K562 (cell line): Measurements from ENCODE around the gene MALRD1. TPM values are rescaled to one million over a fixed set of nuclear protein-coding genes. Genes with fewer than 3 reads are reported as not detected.

Experiments
- ATAC-seq: fragments of 200-7000 bp; cut with Tn5 transposase; 3 replicates; pipeline ENCODE4 v1.9.1; 2020; ENCODE audit warnings: moderate library complexity
- BruUV-seq: library from RNA; stranded (reverse); fragments of 400-500 nt; replicated peaks from 2 replicates; lab custom pipeline; 2021; lab: Mats Ljungman, UMichigan
- CTCF ChIA-PET: fragments of 300-600 bp; formaldehyde crosslinking; extraction: SDS; loops from one replicate; lab custom pipeline; 2021; ENCODE audit warnings: low intra/inter-chr PET ratio; lab: Yijun Ruan, JAX
- POLR2A ChIA-PET: fragments of 300-600, 350-650 bp; sonication (Branson Sonifier 250); formaldehyde crosslinking; extraction: SDS; loops from one replicate; lab custom pipeline; 2021; ENCODE audit warnings: antibody characterized with exemption, inconsistent platforms; lab: Yijun Ruan, JAX
- DNase-seq, 4 experiments: peaks; one replicate each; pipeline versions ENCODE4 v3.0.0 to v3.0.0-alpha.2; 2011 to 2018; ENCODE audit warnings: low spot score in 3 of 4, mixed read lengths in 3 of 4; ENCODE audit errors: extremely low read depth in 1 of 4
- FAIRE-seq: peaks from 2 replicates; lab custom pipeline; 2011; peaks lifted over from hg19 to GRCh38; lab: Jason Lieb, UNC
- H2AFZ ChIP-seq: 2 replicates; pipeline ENCODE4 v1.6.0; 2011; ENCODE audit warnings: low read depth, low read length, control low read depth, inconsistent platforms
- H3K27ac ChIP-seq: fragments of 200-600 bp; 3 replicates; pipeline ENCODE4 v1.8.0; 2011; ENCODE audit warnings: low read depth, mild to moderate bottlenecking, control low read depth, inconsistent platforms, low read length, moderate library complexity, mixed read lengths; ENCODE audit errors: extremely low read depth
- H3K27me3 ChIP-seq, 2 experiments: fragments of 300-600 bp in 1 of 2; 2 replicates in 1 of 2; 3 replicates in 1 of 2; pipeline versions ENCODE4 v1.6.0 to v1.8.0; 2011; ENCODE audit warnings: inconsistent platforms in 2 of 2, low read length in 2 of 2, mild to moderate bottlenecking in 1 of 2, mixed read lengths in 1 of 2, moderate library complexity in 1 of 2; ENCODE audit not compliant: control insufficient read depth in 2 of 2, insufficient read depth in 2 of 2
- H3K36me3 ChIP-seq: fragments of 300-600 bp; 3 replicates; pipeline ENCODE4 v1.8.0; 2011; ENCODE audit warnings: mild to moderate bottlenecking, low read length, inconsistent platforms; ENCODE audit not compliant: control insufficient read depth, insufficient read depth
- H3K4me1 ChIP-seq, 2 experiments: fragments of 200-600 bp in 1 of 2; replicated peaks in 1 of 2; 2 replicates in 1 of 2; 3 replicates in 1 of 2; pipeline versions ENCODE4 v1.5.1 to v1.8.0; 2011; ENCODE audit warnings: inconsistent platforms in 2 of 2, low read length in 2 of 2, mild to moderate bottlenecking in 1 of 2, mixed read lengths in 1 of 2, moderate library complexity in 1 of 2; ENCODE audit not compliant: control insufficient read depth in 2 of 2, insufficient read depth in 2 of 2
- H3K4me2 ChIP-seq: 2 replicates; pipeline ENCODE4 v1.6.1; 2011; ENCODE audit warnings: low read length, control low read depth, inconsistent platforms, mixed read lengths; ENCODE audit not compliant: insufficient read depth
- H3K4me3 ChIP-seq: fragments of 200-600 bp; sonication (generic), shearing (Covaris generic); 2 replicates; pipeline ENCODE4 v1.5.1; 2016; ENCODE audit warnings: control low read depth, inconsistent platforms
- H3K79me2 ChIP-seq: fragments of 200-600 bp; 3 replicates; pipeline ENCODE4 v1.8.0; 2011; ENCODE audit warnings: low read length, inconsistent platforms; ENCODE audit not compliant: control insufficient read depth, insufficient read depth
- H3K9ac ChIP-seq, 2 experiments: 2 replicates each; pipeline versions ENCODE4 v1.6.0 to v1.6.1; 2011; ENCODE audit warnings: low read depth in 2 of 2, low read length in 2 of 2, control low read depth in 1 of 2, inconsistent platforms in 1 of 2, mild to moderate bottlenecking in 1 of 2, mixed read lengths in 1 of 2; ENCODE audit not compliant: insufficient read depth in 1 of 2
- H3K9me1 ChIP-seq: one replicate; pipeline ENCODE4 v1.6.0; 2011; ENCODE audit warnings: inconsistent platforms, mild to moderate bottlenecking, low read length, moderate library complexity; ENCODE audit not compliant: control insufficient read depth, insufficient read depth
- H3K9me3 ChIP-seq: replicated peaks from 2 replicates; pipeline ENCODE4 v1.5.1; 2011; ENCODE audit warnings: low read depth, low read length, inconsistent platforms; ENCODE audit not compliant: control insufficient read depth, insufficient read depth
- H4K20me1 ChIP-seq: replicated peaks from 2 replicates; pipeline ENCODE4 v1.6.1; 2011; ENCODE audit warnings: low read length, inconsistent platforms, mixed read lengths; ENCODE audit not compliant: control insufficient read depth, insufficient read depth
- ARNT ChIP-seq, 2 experiments: fragments of 450-650 bp; IDR thresholded peaks; 2 replicates each; pipeline ENCODE4 v1.6.1; 2016; ENCODE audit warnings: mild to moderate bottlenecking in 1 of 2
- CEBPB ChIP-seq: fragments of 450-650 bp; IDR thresholded peaks from 2 replicates; pipeline ENCODE4 v1.6.1; 2016; ENCODE audit warnings: missing genetic modification characterization, missing compliant biosample characterization
- CEBPG ChIP-seq, 3 experiments: fragments of 200-800 bp in 1 of 3; sonication (Bioruptor generic) in 1 of 3; sonication (generic) in 1 of 3; formaldehyde crosslinking in 1 of 3; IDR thresholded peaks in 2 of 3; conservative IDR thresholded peaks in 1 of 3; 2 replicates each; pipeline versions ENCODE4 v1.6.1 to v1.8.0; 2016 to 2022; ENCODE audit warnings: missing compliant biosample characterization in 2 of 3, missing genetic modification characterization in 2 of 3, mild to moderate bottlenecking in 1 of 3, missing genetic modification reagents in 1 of 3
- HSF4 ChIP-seq: fragments of 250-450 bp; sonication (Bioruptor Pico); IDR thresholded peaks from 2 replicates; pipeline ENCODE4 v2.1.2; 2022; ENCODE audit warnings: mild to moderate bottlenecking, moderate library complexity, borderline replicate concordance
- MIER1 ChIP-seq: fragments of 450-650 bp; IDR thresholded peaks from 2 replicates; pipeline ENCODE4 v1.6.1; 2016; ENCODE audit warnings: antibody characterized with exemption, mild to moderate bottlenecking, low read depth
- RHOXF2B ChIP-seq: fragments of 250-450 bp; sonication (Bioruptor Pico); conservative IDR thresholded peaks from 2 replicates; pipeline ENCODE4 v1.5.1; 2021
- TBP ChIP-seq: optimal IDR thresholded peaks from 2 replicates; pipeline ENCODE3; 2011; ENCODE audit warnings: low read depth, low read length, improper control_type of control experiment
- TCF7L2 ChIP-seq: fragments of 150-350 bp; IDR thresholded peaks from 2 replicates; pipeline ENCODE4 v1.6.1; 2016; ENCODE audit warnings: low read depth, mild to moderate bottlenecking, low read length, moderate library complexity
- ZNF280A ChIP-seq: fragments of 450-650 bp; IDR thresholded peaks from 2 replicates; pipeline ENCODE4 v1.6.1; 2018; ENCODE audit warnings: mild to moderate bottlenecking, low read depth; ENCODE audit not compliant: partially characterized antibody
- ZNF507 ChIP-seq: conservative IDR thresholded peaks from 2 replicates; pipeline ENCODE4 v1.6.1; 2017; ENCODE audit warnings: missing genetic modification characterization, missing compliant biosample characterization
- in situ Hi-C: fragments of 300-500 bp; cut with MboI; formaldehyde crosslinking; loops from 4 replicates; pipeline ENCODE4 v1.15.0; 2018; ENCODE audit warnings: inconsistent platforms, mixed read lengths
- intact Hi-C: fragments of 100-400 bp; cut with micrococcal nuclease; formaldehyde crosslinking; loops from 2 replicates; pipeline ENCODE4 v1.14.2; 2022
- polyA plus RNA-seq, 8 experiments: library from polyadenylated mRNA; depleted of rRNA in 4 of 8; stranded (reverse) in 5 of 8; unstranded in 3 of 8; fragments of >200 nt; fragmentation: Nextera tagmentation in 2 of 8; fragmentation: Illumina TruSeq in 1 of 8; extraction: Ambion mirVana in 2 of 8; extraction: Trizol in 1 of 8; gene quantifications; 2 replicates each; pipeline versions ENCODE4 v1.2.1 to v1.2.3, GENCODE V29; 2011 to 2014; ENCODE audit warnings: inconsistent platforms in 1 of 8, missing spikeins in 1 of 8
- total RNA-seq, 7 experiments: library from RNA; depleted of rRNA in 6 of 7; stranded (reverse); fragments of >200 nt in 6 of 7; fragmentation: Illumina TruSeq in 2 of 7; extraction: Trizol in 2 of 7; gene quantifications; 2 replicates each; pipeline versions ENCODE4 v1.2.1 to v1.2.3, GENCODE V29; 2011 to 2021; ENCODE audit warnings: low replicate concordance in 1 of 7

The MALRD1 gene
- total and polyA plus RNA-seq, 9 of the 15 experiments (the other 6 are each of a cell fraction or from before 2014, with no cell fraction given), result not detected

- in situ Hi-C loops (no loop called here), intact Hi-C loops (no loop called here)
- ATAC-seq, result no peak
- H3K9me1 ChIP-seq, result no peaks in the 10 kb centered on the region
- H3K9ac ChIP-seq, result no peak overlapping the region
- H3K27me3 ChIP-seq, result no peaks in the 10 kb centered on the region
- H3K36me3 ChIP-seq, result no peaks in the 10 kb centered on the region
- TF ChIP-seq TBP (no peak), MIER1 (no peak), ZNF280A (no peak), ZNF507 (tag) (no peak), TCF7L2 (no peak), RHOXF2B (no peak), ARNT (IDR thresholded peaks at IDR 0.05) (no peak), CEBPG (CRISPR knock-in tag; IDR thresholded peaks at IDR 0.05) (no peak), CEBPG (tag; conservative IDR thresholded peaks at IDR 0.05 in 1 of 2, IDR thresholded peaks at IDR 0.05 in 1 of 2) (peak; percentile 27 to 84; a peak in 3 of 4 replicates), HSF4 (CRISPR knock-in tag) (no peak), CEBPB (peak; percentile 41)
- POLR2A ChIA-PET, result no interaction called here
- no peaks in the 10 kb centered on the region for H4K20me1 ChIP-seq
- no peak overlapping the region for H3K4me2 ChIP-seq
- CTCF ChIA-PET, result no interaction called here
- no peak for FAIRE-seq
- H2AFZ ChIP-seq, result no peak overlapping the region
- H3K79me2 ChIP-seq, result no peaks in the 10 kb centered on the region
- H3K27ac ChIP-seq, result no peak overlapping the region
- no TSS peak for BruUV-seq
- H3K4me3 ChIP-seq, result no peak overlapping the region
- no peak for DNase-seq
- H3K4me1 ChIP-seq, result no peaks in the 10 kb centered on the region
- 0 out of 2 replicates have a peak, but pooled peaks cover 2% of the 10 kb centered on the region for H3K9me3 ChIP-seq
These were observed 283.7 kb downstream of the MALRD1 start for GRCh38 chr10:19332304-19332703.
